OCI-LY7 (cell line): ENCODE measurements around the gene MYCBPAP.
"Not testable (repeated sequence)": the region's sequence is repeated elsewhere in the genome, so short reads cannot be mapped to it uniquely, and the experiment has no call there.

Source experiments
- EZH2phosphoT487 ChIP-seq: fragments of 200-600 bp; sonication (generic); IDR thresholded peaks from 2 replicates; pipeline ENCODE4 v1.6.1; 2018; ENCODE audit warnings: low read depth, borderline replicate concordance, mild to moderate bottlenecking, mixed run types, antibody characterized with exemption, low read length, moderate library complexity, mixed read lengths
- TF ChIP-seq, protein P1 (sequence below): fragments of 200-600 bp; sonication (generic); conservative IDR thresholded peaks from 2 replicates; pipeline ENCODE4 v1.5.1; 2014; ENCODE audit warnings: mild to moderate bottlenecking, antibody characterized with exemption, low read length, moderate library complexity, mixed read lengths

DNA sequence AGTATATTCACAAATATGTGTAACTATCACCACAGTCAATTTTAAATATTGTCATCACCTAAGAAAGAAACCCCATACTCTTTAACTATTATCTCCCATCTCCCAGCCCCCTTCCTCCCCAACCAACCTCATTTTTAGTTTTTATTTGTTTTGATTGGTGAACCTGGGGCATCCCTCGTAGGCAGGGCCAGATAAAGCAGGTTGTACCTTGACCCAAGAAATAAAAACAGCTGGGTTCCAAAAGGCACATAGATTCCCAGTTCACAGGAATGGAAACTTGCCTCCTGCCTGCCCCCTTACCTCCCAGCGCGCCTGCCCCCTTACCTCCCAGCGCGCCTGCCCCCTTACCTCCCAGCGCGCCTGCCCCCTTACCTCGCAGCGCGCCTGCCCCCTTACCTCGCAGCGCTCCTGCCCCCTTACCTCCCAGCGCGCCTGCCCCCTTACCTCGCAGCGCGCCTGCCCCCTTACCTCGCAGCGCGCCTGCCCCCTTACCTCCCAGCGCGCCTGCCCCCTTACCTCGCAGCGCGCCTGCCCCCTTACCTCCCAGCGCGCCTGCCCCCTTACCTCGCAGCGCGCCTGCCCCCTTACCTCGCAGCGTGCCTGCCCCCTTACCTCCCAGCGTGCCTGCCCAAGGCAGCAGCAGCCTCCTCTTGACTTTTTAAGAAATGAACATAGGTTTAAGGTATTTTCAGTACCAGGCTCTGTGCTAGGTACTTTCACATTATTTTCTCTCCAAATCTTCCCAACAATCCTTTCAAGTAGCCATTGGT lies 32.3 kb upstream of the MYCBPAP start:
- TF ChIP-seq, protein P1, sequence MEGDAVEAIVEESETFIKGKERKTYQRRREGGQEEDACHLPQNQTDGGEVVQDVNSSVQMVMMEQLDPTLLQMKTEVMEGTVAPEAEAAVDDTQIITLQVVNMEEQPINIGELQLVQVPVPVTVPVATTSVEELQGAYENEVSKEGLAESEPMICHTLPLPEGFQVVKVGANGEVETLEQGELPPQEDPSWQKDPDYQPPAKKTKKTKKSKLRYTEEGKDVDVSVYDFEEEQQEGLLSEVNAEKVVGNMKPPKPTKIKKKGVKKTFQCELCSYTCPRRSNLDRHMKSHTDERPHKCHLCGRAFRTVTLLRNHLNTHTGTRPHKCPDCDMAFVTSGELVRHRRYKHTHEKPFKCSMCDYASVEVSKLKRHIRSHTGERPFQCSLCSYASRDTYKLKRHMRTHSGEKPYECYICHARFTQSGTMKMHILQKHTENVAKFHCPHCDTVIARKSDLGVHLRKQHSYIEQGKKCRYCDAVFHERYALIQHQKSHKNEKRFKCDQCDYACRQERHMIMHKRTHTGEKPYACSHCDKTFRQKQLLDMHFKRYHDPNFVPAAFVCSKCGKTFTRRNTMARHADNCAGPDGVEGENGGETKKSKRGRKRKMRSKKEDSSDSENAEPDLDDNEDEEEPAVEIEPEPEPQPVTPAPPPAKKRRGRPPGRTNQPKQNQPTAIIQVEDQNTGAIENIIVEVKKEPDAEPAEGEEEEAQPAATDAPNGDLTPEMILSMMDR, result not testable (repeated sequence)
- TF ChIP-seq EZH2phosphoT487, result not testable (repeated sequence)
